HG02571 (cell line): ENCODE measurements around the gene DNAJA2.
"Not testable (repeated sequence)": the region's sequence is repeated elsewhere in the genome, so short reads cannot be mapped to it uniquely, and the experiment has no call there.

Source experiments
- ATAC-seq: cut with Tn5 transposase; IDR thresholded peaks from one replicate; pipeline ENCODE4 v1.9.1; 2021; ENCODE audit warnings: mild to moderate bottlenecking, moderate library complexity; ENCODE audit not compliant: unreplicated experiment

The DNAJA2 gene

GRCh38 chr16:46975908-46976470 is 2.5 kb upstream of the DNAJA2 start:
- ATAC-seq, result no peak

GRCh38 chr16:46975165-46975564 is 1.7 kb upstream of the DNAJA2 start:
- ATAC-seq, result no peak

- no peak for ATAC-seq
These were observed 878 bp upstream of the DNAJA2 start for GRCh38 chr16:46974352-46974751.

- no peak for ATAC-seq
These were observed 486 bp upstream of the DNAJA2 start for GRCh38 chr16:46973996-46974324.

GRCh38 chr16:46972429-46973206 is 856 bp downstream of the DNAJA2 start:
- peak; percentile 58 for ATAC-seq

- ATAC-seq, result no peak
These were observed 2.2 kb downstream of the DNAJA2 start for GRCh38 chr16:46971271-46971670.

- ATAC-seq, result no peak
These were observed 3.4 kb downstream of the DNAJA2 start for GRCh38 chr16:46970089-46970488.

- ATAC-seq, result no peak
These were observed 5.4 kb downstream of the DNAJA2 start for GRCh38 chr16:46968063-46968435.

- no peak for ATAC-seq
These were observed 10.8 kb downstream of the DNAJA2 start for GRCh38 chr16:46962629-46963028.

GRCh38 chr16:46961373-46962353 is 11.8 kb downstream of the DNAJA2 start:
- ATAC-seq, result no peak

- no peak for ATAC-seq
These were observed 18.9 kb downstream of the DNAJA2 start for GRCh38 chr16:46954562-46954961.

- no peak for ATAC-seq
These were observed 23.5 kb downstream of the DNAJA2 start for GRCh38 chr16:46950009-46950408.

- no peak for ATAC-seq
These were observed 24.1 kb downstream of the DNAJA2 start for GRCh38 chr16:46949241-46949892.

- ATAC-seq, result no peak
These were observed 24.8 kb downstream of the DNAJA2 start for GRCh38 chr16:46948548-46949166.

- no peak for ATAC-seq
These were observed 25.4 kb downstream of the DNAJA2 start for GRCh38 chr16:46947900-46948547.

- not testable (repeated sequence) for ATAC-seq
These were observed 28.8 kb downstream of the DNAJA2 start for GRCh38 chr16:46944713-46945112.

GRCh38 chr16:46937536-46937935 is 35.9 kb downstream of the DNAJA2 start:
- ATAC-seq, result no peak

- no peak for ATAC-seq
These were observed 40.7 kb downstream of the DNAJA2 start for GRCh38 chr16:46932802-46933201.

GRCh38 chr16:46930861-46931260 is 42.6 kb downstream of the DNAJA2 start:
- ATAC-seq, result no peak
